Adipocyte (in vitro differentiated cells): ENCODE data around the gene GNMT.
A peak's percentile ranks its signal among the peaks of the same experiment; 100 is the strongest.

Experiments used
- DNase-seq: peaks from one replicate; pipeline ENCODE4 v3.0.0-alpha.2; 2015; ENCODE audit warnings: low read depth
- H3K27me3 ChIP-seq: replicated peaks from 2 replicates; pipeline ENCODE4 v1.7.0; 2013; ENCODE audit warnings: mild to moderate bottlenecking, low read length, moderate library complexity; ENCODE audit not compliant: control insufficient read depth, insufficient read depth
- H3K36me3 ChIP-seq: 2 replicates; pipeline ENCODE4 v1.7.0; 2013; ENCODE audit warnings: low read length, mild to moderate bottlenecking, moderate library complexity; ENCODE audit not compliant: control insufficient read depth, insufficient read depth, severe bottlenecking
- H3K4me1 ChIP-seq: 2 replicates; pipeline ENCODE4 v1.7.0; 2013; ENCODE audit warnings: mild to moderate bottlenecking, low read length, moderate library complexity; ENCODE audit not compliant: control insufficient read depth, insufficient read depth
- H3K4me3 ChIP-seq: 2 replicates; pipeline ENCODE4 v1.7.0; 2013; ENCODE audit warnings: mild to moderate bottlenecking, low read length, moderate library complexity
- H3K9ac ChIP-seq: 2 replicates; pipeline ENCODE4 v1.7.0; 2013; ENCODE audit warnings: mild to moderate bottlenecking, low read length, moderate library complexity
- H3K9me3 ChIP-seq: 2 replicates; pipeline ENCODE4 v1.7.0; 2013; ENCODE audit warnings: mild to moderate bottlenecking, low read length, moderate library complexity; ENCODE audit not compliant: control insufficient read depth

GNMT gene

GRCh38 chr6:43001843-43002242, 41.3 kb downstream of the GNMT start:
- Histone ChIP-seq H3K36me3 (peaks cover 15% of the 10 kb centered on the region), H3K27me3 (no peaks in the 10 kb centered on the region), H3K9me3 (no peaks in the 10 kb centered on the region), H3K9ac (no peak overlapping the region), H3K4me3 (no peak overlapping the region), H3K4me1 (no peaks in the 10 kb centered on the region)
- DNase-seq = no peak

GRCh38 chr6:43005844-43006243, 45.3 kb downstream of the GNMT start:
- Histone ChIP-seq H3K4me1 (no peaks in the 10 kb centered on the region), H3K9me3 (no peaks in the 10 kb centered on the region), H3K27me3 (no peaks in the 10 kb centered on the region), H3K4me3 (no peak overlapping the region), H3K36me3 (peaks cover 50% of the 10 kb centered on the region), H3K9ac (no peak overlapping the region)
- DNase-seq = no peak

- DNase-seq = no peak
- Histone ChIP-seq H3K9me3 (no peaks in the 10 kb centered on the region), H3K4me3 (no peak overlapping the region), H3K4me1 (no peaks in the 10 kb centered on the region), H3K9ac (no peak overlapping the region), H3K36me3 (peaks cover 54% of the 10 kb centered on the region), H3K27me3 (no peaks in the 10 kb centered on the region)
Measured at GRCh38 chr6:43006251-43006650, 45.7 kb downstream of the GNMT start.

GRCh38 chr6:43007126-43007525, 46.6 kb downstream of the GNMT start:
- H3K4me3 ChIP-seq = no peak overlapping the region
- peaks cover under 1% of the 10 kb centered on the region for H3K4me1 ChIP-seq
- H3K36me3 ChIP-seq = peaks cover 63% of the 10 kb centered on the region
- no peaks in the 10 kb centered on the region for H3K27me3 ChIP-seq
- no peak for DNase-seq
- H3K9me3 ChIP-seq = no peaks in the 10 kb centered on the region
- no peak overlapping the region for H3K9ac ChIP-seq

- Histone ChIP-seq H3K9ac (no peak overlapping the region), H3K27me3 (no peaks in the 10 kb centered on the region), H3K4me1 (peaks cover 12% of the 10 kb centered on the region), H3K9me3 (no peaks in the 10 kb centered on the region), H3K36me3 (peaks cover 58% of the 10 kb centered on the region), H3K4me3 (no peak overlapping the region)
- peak; percentile 41 for DNase-seq
Measured at GRCh38 chr6:43009124-43009523, 48.6 kb downstream of the GNMT start.

GRCh38 chr6:43011207-43011606, 50.7 kb downstream of the GNMT start:
- Histone ChIP-seq H3K4me1 (peaks cover 26% of the 10 kb centered on the region), H3K9ac (no peak overlapping the region), H3K4me3 (no peak overlapping the region), H3K9me3 (no peaks in the 10 kb centered on the region), H3K36me3 (peaks cover 53% of the 10 kb centered on the region), H3K27me3 (no peaks in the 10 kb centered on the region)
- no peak for DNase-seq

GRCh38 chr6:43012364-43012763, 51.8 kb downstream of the GNMT start:
- Histone ChIP-seq H3K36me3 (peaks cover 47% of the 10 kb centered on the region), H3K4me3 (peak overlapping the region; percentile 94)

GRCh38 chr6:43013097-43013842, 52.7 kb downstream of the GNMT start:
- Histone ChIP-seq H3K27me3 (no peaks in the 10 kb centered on the region), H3K4me1 (peaks cover 44% of the 10 kb centered on the region), H3K4me3 (peak overlapping the region; percentile 94), H3K36me3 (peaks cover 47% of the 10 kb centered on the region), H3K9ac (peak overlapping the region; percentile 90), H3K9me3 (no peaks in the 10 kb centered on the region)
- no peak for DNase-seq

More at GRCh38 chr6:43012364-43012763, 51.8 kb downstream of the GNMT start:
- no peak for DNase-seq
- Histone ChIP-seq H3K9ac (peak overlapping the region; percentile 90), H3K27me3 (no peaks in the 10 kb centered on the region), H3K9me3 (no peaks in the 10 kb centered on the region), H3K4me1 (peaks cover 38% of the 10 kb centered on the region)
